H9 (cell line): Measurements from ENCODE around the gene IRX2. TPM values are rescaled to one million over a fixed set of nuclear protein-coding genes. Genes with fewer than 3 reads are reported as not detected.

Experiments used
- DNase-seq: peaks from one replicate; pipeline ENCODE4 v3.0.0-alpha.2; 2017
- H2AFZ ChIP-seq: one replicate; pipeline ENCODE4 v1.6.1; 2013; ENCODE audit warnings: mild to moderate bottlenecking, low read length, control low read depth, moderate library complexity
- H2AK5ac ChIP-seq: 2 replicates; pipeline ENCODE4 v1.6.1; 2013; ENCODE audit warnings: low read length, control low read depth, mixed read lengths; ENCODE audit not compliant: insufficient read length
- H2BK120ac ChIP-seq: one replicate; pipeline ENCODE4 v1.6.1; 2013; ENCODE audit warnings: low read depth, mild to moderate bottlenecking, low read length, control low read depth, inconsistent platforms; ENCODE audit not compliant: poor library complexity, severe bottlenecking
- H2BK12ac ChIP-seq: 2 replicates; pipeline ENCODE4 v1.6.1; 2013; ENCODE audit warnings: low read length, control low read depth, mixed read lengths, low read depth; ENCODE audit not compliant: insufficient read length
- H2BK15ac ChIP-seq: 2 replicates; pipeline ENCODE4 v1.6.1; 2013; ENCODE audit warnings: low read depth, low read length, control low read depth
- H2BK20ac ChIP-seq: one replicate; pipeline ENCODE4 v1.6.1; 2013; ENCODE audit warnings: low read depth, mild to moderate bottlenecking, low read length, control low read depth, inconsistent platforms; ENCODE audit not compliant: poor library complexity, severe bottlenecking
- H2BK5ac ChIP-seq: 2 replicates; pipeline ENCODE4 v1.6.1; 2013; ENCODE audit warnings: low read length, control low read depth, mixed read lengths; ENCODE audit not compliant: insufficient read length
- H3K14ac ChIP-seq: 2 replicates; pipeline ENCODE4 v1.6.1; 2013; ENCODE audit warnings: low read length, control low read depth; ENCODE audit not compliant: insufficient read depth
- H3K18ac ChIP-seq: 2 replicates; pipeline ENCODE4 v1.6.1; 2013; ENCODE audit warnings: low read depth, mild to moderate bottlenecking, mixed read lengths, low read length, control low read depth; ENCODE audit not compliant: insufficient read length
- H3K23ac ChIP-seq: 2 replicates; pipeline ENCODE4 v1.6.1; 2013; ENCODE audit warnings: low read length, control low read depth, mixed read lengths, low read depth; ENCODE audit not compliant: insufficient read length
- H3K23me2 ChIP-seq: 2 replicates; pipeline ENCODE4 v1.6.1; 2013; ENCODE audit warnings: low read depth, mild to moderate bottlenecking, mixed read lengths, low read length, control low read depth; ENCODE audit not compliant: insufficient read length, poor library complexity, severe bottlenecking
- H3K27ac ChIP-seq: 2 replicates; pipeline ENCODE4 v1.5.1; 2013; ENCODE audit warnings: low read length, control low read depth, mixed read lengths, low read depth; ENCODE audit not compliant: insufficient read length
- H3K27me3 ChIP-seq: 2 replicates; pipeline ENCODE4 v1.6.1; 2013; ENCODE audit warnings: low read length, control low read depth, inconsistent platforms; ENCODE audit not compliant: insufficient read depth
- H3K4ac ChIP-seq: 2 replicates; pipeline ENCODE4 v1.6.1; 2013; ENCODE audit warnings: low read depth, mild to moderate bottlenecking, control low read depth, inconsistent platforms, low read length, moderate library complexity
- H3K4me1 ChIP-seq: 2 replicates; pipeline ENCODE4 v1.6.1; 2013; ENCODE audit warnings: low read length, control low read depth, inconsistent platforms; ENCODE audit not compliant: insufficient read depth
- H3K4me2 ChIP-seq: 2 replicates; pipeline ENCODE4 v1.6.1; 2013; ENCODE audit warnings: low read length, control low read depth, mixed read lengths; ENCODE audit not compliant: insufficient read length, insufficient read depth
- H3K56ac ChIP-seq: 2 replicates; pipeline ENCODE4 v1.6.1; 2013; ENCODE audit warnings: low read depth, mild to moderate bottlenecking, mixed read lengths, low read length, control low read depth; ENCODE audit not compliant: insufficient read length
- H3K79me1 ChIP-seq: 2 replicates; pipeline ENCODE4 v1.6.1; 2013; ENCODE audit warnings: low read depth, mild to moderate bottlenecking, moderate library complexity, low read length, control low read depth, inconsistent platforms; ENCODE audit not compliant: insufficient read depth, poor library complexity, severe bottlenecking
- H3K79me2 ChIP-seq: 2 replicates; pipeline ENCODE4 v1.6.1; 2013; ENCODE audit warnings: low read length, control low read depth, inconsistent platforms; ENCODE audit not compliant: insufficient read depth
- H3K9ac ChIP-seq: 2 replicates; pipeline ENCODE4 v1.6.1; 2013; ENCODE audit warnings: low read length, control low read depth, mixed read lengths; ENCODE audit not compliant: insufficient read length; ENCODE audit errors: extremely low read depth
- H3K9me3 ChIP-seq: one replicate; pipeline ENCODE4 v1.6.1; 2013; ENCODE audit warnings: low read depth, low read length, inconsistent platforms; ENCODE audit not compliant: control insufficient read depth
- H3T11ph ChIP-seq: one replicate; pipeline ENCODE4 v1.6.1; 2013; ENCODE audit warnings: mild to moderate bottlenecking, low read length, control low read depth, inconsistent platforms
- H4K20me1 ChIP-seq: one replicate; pipeline ENCODE4 v1.6.1; 2013; ENCODE audit not compliant: control insufficient read depth, insufficient read length, insufficient read depth
- H4K5ac ChIP-seq: 2 replicates; pipeline ENCODE4 v1.6.1; 2013; ENCODE audit warnings: low read depth, mild to moderate bottlenecking, mixed read lengths, low read length, control low read depth; ENCODE audit not compliant: insufficient read length
- H4K8ac ChIP-seq: replicated peaks from 2 replicates; pipeline ENCODE4 v1.6.1; 2013; ENCODE audit warnings: low read length, control low read depth, mixed read lengths, low read depth; ENCODE audit not compliant: insufficient read length
- H4K91ac ChIP-seq: 2 replicates; pipeline ENCODE4 v1.6.1; 2013; ENCODE audit warnings: low read depth, mild to moderate bottlenecking, moderate library complexity, mixed read lengths, low read length, control low read depth; ENCODE audit not compliant: insufficient read length
- H3K27ac Mint-ChIP-seq, 3 experiments: 2 replicates in 2 of 3; 3 replicates in 1 of 3; pipeline ENCODE4 v1.8.0; 2020 to 2021; ENCODE audit warnings: mixed read lengths in 3 of 3, mild to moderate bottlenecking in 1 of 3, moderate library complexity in 1 of 3
- H3K27me3 Mint-ChIP-seq: 2 replicates; pipeline ENCODE4 v1.8.0; 2021; ENCODE audit warnings: low read depth, mild to moderate bottlenecking, moderate library complexity, mixed read lengths
- H3K36me3 Mint-ChIP-seq, 3 experiments: 2 replicates in 2 of 3; 3 replicates in 1 of 3; pipeline ENCODE4 v1.8.0; 2020 to 2021; ENCODE audit warnings: low read depth in 3 of 3, mixed read lengths in 3 of 3; ENCODE audit not compliant: insufficient read depth in 1 of 3
- H3K4me1 Mint-ChIP-seq, 2 experiments: 2 replicates each; pipeline ENCODE4 v1.8.0; 2020; ENCODE audit warnings: mixed read lengths in 2 of 2
- H3K4me3 Mint-ChIP-seq, 2 experiments: 2 replicates in 1 of 2; 3 replicates in 1 of 2; pipeline ENCODE4 v1.8.0; 2020 to 2021; ENCODE audit warnings: mild to moderate bottlenecking in 2 of 2, mixed read lengths in 2 of 2, moderate library complexity in 1 of 2
- H3K9me3 Mint-ChIP-seq, 2 experiments: 2 replicates in 1 of 2; 3 replicates in 1 of 2; pipeline ENCODE4 v1.8.0; 2020; ENCODE audit warnings: mild to moderate bottlenecking in 2 of 2, mixed read lengths in 2 of 2, moderate library complexity in 1 of 2
- CTCF ChIP-seq: fragments of 200-600 bp; sonication (generic); conservative IDR thresholded peaks from 3 replicates; pipeline ENCODE4 v1.8.0; 2021; ENCODE audit warnings: antibody characterized with exemption, mild to moderate bottlenecking
- WGBS: extraction: QIAGEN DNeasy Blood & Tissue Kit; methylation state at CpG from one replicate; pipeline ENCODE4 v1.1.7; 2013; ENCODE audit warnings: missing lambda C conversion rate, low lambda C conversion rate, mixed read lengths; ENCODE audit not compliant: insufficient read length; ENCODE audit errors: extremely low coverage; 5-methylcytosine and 5-hydroxymethylcytosine counted together
- total RNA-seq: library from RNA; stranded (reverse); gene quantifications from 2 replicates; pipeline ENCODE4 v1.2.1, GENCODE V29; 2021

Gene IRX2
- total RNA-seq, 1 experiment from 2014 or later: 91.6 TPM

GRCh38 chr5:2797981-2798380 is 46.5 kb upstream of the IRX2 start:
- Mint-ChIP-seq H3K27me3 (no peaks in the 10 kb centered on the region; the same call in none of the 2 replicates), H3K4me1 (no peaks in the 10 kb centered on the region), H3K27ac (no peak overlapping the region), H3K36me3 (peaks cover 0 to 8% (median 0%) of the 10 kb centered on the region in 3 experiments; a peak in 1 of 7 replicates), H3K9me3 (peaks cover 3 to 9% of the 10 kb centered on the region in 2 experiments; a peak in 3 of 5 replicates), H3K4me3 (no peak overlapping the region)
- H3K56ac ChIP-seq: no peak overlapping the region
- H4K91ac ChIP-seq: no peak overlapping the region
- H2BK5ac ChIP-seq: no peak overlapping the region
- no peaks in the 10 kb centered on the region for H3K4me1 ChIP-seq
- no peaks in the 10 kb centered on the region for H3K9me3 ChIP-seq
- H3K79me2 ChIP-seq: no peaks in the 10 kb centered on the region
- H3K23ac ChIP-seq: no peak overlapping the region
- no peak overlapping the region for H3K4me2 ChIP-seq
- H3K18ac ChIP-seq: no peak overlapping the region
- H4K20me1 ChIP-seq: no peaks in the 10 kb centered on the region
- no peak overlapping the region for H2BK120ac ChIP-seq
- no peak overlapping the region for H3K14ac ChIP-seq
- H2AFZ ChIP-seq: no peak overlapping the region
- no CpG with 5 or more reads among the region's 2 CpGs for WGBS
- no peak overlapping the region for H3K9ac ChIP-seq
- H3K79me1 ChIP-seq: no peaks in the 10 kb centered on the region
- no peak overlapping the region for H3K27ac ChIP-seq
- no peak overlapping the region for H3K4ac ChIP-seq
- DNase-seq: no peak
- no peaks in the 10 kb centered on the region for H3K27me3 ChIP-seq
- H3T11ph ChIP-seq: no peak overlapping the region
- no peak overlapping the region for H4K5ac ChIP-seq
- TF ChIP-seq CTCF: no peak
- no peak overlapping the region for H2AK5ac ChIP-seq
- H2BK20ac ChIP-seq: no peak overlapping the region
- no peaks in the 10 kb centered on the region for H3K23me2 ChIP-seq
- no peak overlapping the region for H4K8ac ChIP-seq
- H2BK12ac ChIP-seq: no peak overlapping the region
- H2BK15ac ChIP-seq: no peak overlapping the region
